ENCODE data around the gene RPS21. TPM values are rescaled to one million over a fixed set of nuclear protein-coding genes. Genes with fewer than 3 reads are reported as not detected.

The RPS21 gene
- total RNA-seq, 2 experiments from 2014 or later = 2,670 to 2,760 TPM

GRCh38 chr20:62344092-62344491, 42.8 kb upstream of the RPS21 start:
- H3K27me3 Mint-ChIP-seq = no peaks in the 10 kb centered on the region
- intact Hi-C loops (cut with micrococcal nuclease) = no loop called here
- no peaks in the 10 kb centered on the region for H3K4me1 Mint-ChIP-seq (ENCODE audit: low read depth)
- no peaks in the 10 kb centered on the region for H3K36me3 Mint-ChIP-seq (ENCODE audit: low read depth)
- H3K4me3 Mint-ChIP-seq = no peak overlapping the region
- DNase-seq (no peak), ATAC-seq (no peak)
- no peak overlapping the region for H3K27ac Mint-ChIP-seq
- peaks cover 6% of the 10 kb centered on the region for H3K9me3 Mint-ChIP-seq
- TF ChIP-seq CTCF (IDR thresholded peaks at IDR 0.05) = no peak
- CTCF ChIA-PET = no interaction called here
- POLR2A ChIA-PET = no interaction called here

- H3K27me3 Mint-ChIP-seq = no peaks in the 10 kb centered on the region
- intact Hi-C loops (cut with micrococcal nuclease) = no loop called here
- H3K36me3 Mint-ChIP-seq (ENCODE audit: low read depth) = no peaks in the 10 kb centered on the region
- ATAC-seq (no peak), DNase-seq (no peak)
- no peak overlapping the region for H3K27ac Mint-ChIP-seq
- CTCF ChIA-PET = no interaction called here
- no peak for TF ChIP-seq CTCF (IDR thresholded peaks at IDR 0.05)
- POLR2A ChIA-PET = interaction anchor here (0.6 kb wide), 1 partner anchor 20 kb away, joined by 3 read pairs; no protein-coding TSS in a partner anchor
- H3K9me3 Mint-ChIP-seq = peaks cover 8% of the 10 kb centered on the region
- no peaks in the 10 kb centered on the region for H3K4me1 Mint-ChIP-seq (ENCODE audit: low read depth)
- no peak overlapping the region for H3K4me3 Mint-ChIP-seq
Observed at GRCh38 chr20:62344782-62345181, 42.1 kb upstream of the RPS21 start.

- no peak for ATAC-seq
- Mint-ChIP-seq H3K9me3 (peaks cover 8% of the 10 kb centered on the region), H3K36me3 (ENCODE audit: low read depth) (no peaks in the 10 kb centered on the region), H3K4me1 (ENCODE audit: low read depth) (no peaks in the 10 kb centered on the region), H3K27me3 (no peaks in the 10 kb centered on the region), H3K4me3 (no peak overlapping the region), H3K27ac (no peak overlapping the region)
- CTCF ChIA-PET = no interaction called here
- DNase-seq = no peak
- POLR2A ChIA-PET = no interaction called here
- TF ChIP-seq CTCF (IDR thresholded peaks at IDR 0.05) = no peak
- intact Hi-C loops (cut with micrococcal nuclease) = no loop called here
Observed at GRCh38 chr20:62345681-62346370, 41.1 kb upstream of the RPS21 start.

- TF ChIP-seq CTCF (IDR thresholded peaks at IDR 0.05) = no peak
- no peak overlapping the region for H3K27ac Mint-ChIP-seq
- ChIA-PET CTCF (no interaction called here), POLR2A (no interaction called here)
- H3K36me3 Mint-ChIP-seq (ENCODE audit: low read depth) = no peaks in the 10 kb centered on the region
- H3K4me3 Mint-ChIP-seq = no peak overlapping the region
- intact Hi-C loops (cut with micrococcal nuclease) = no loop called here
- H3K27me3 Mint-ChIP-seq = no peaks in the 10 kb centered on the region
- ATAC-seq = no peak
- no peaks in the 10 kb centered on the region for H3K4me1 Mint-ChIP-seq (ENCODE audit: low read depth)
- H3K9me3 Mint-ChIP-seq = peaks cover 8% of the 10 kb centered on the region
- DNase-seq = no peak
Observed at GRCh38 chr20:62346398-62347150, 40.3 kb upstream of the RPS21 start.

- Mint-ChIP-seq H3K4me3 (no peak overlapping the region), H3K9me3 (peaks cover 8% of the 10 kb centered on the region), H3K4me1 (ENCODE audit: low read depth) (no peaks in the 10 kb centered on the region), H3K27me3 (no peaks in the 10 kb centered on the region), H3K27ac (no peak overlapping the region), H3K36me3 (ENCODE audit: low read depth) (no peaks in the 10 kb centered on the region)
- TF ChIP-seq CTCF (IDR thresholded peaks at IDR 0.05) = no peak
- ATAC-seq (no peak), DNase-seq (no peak)
- POLR2A ChIA-PET = no interaction called here
- CTCF ChIA-PET = no interaction called here
- intact Hi-C loops (cut with micrococcal nuclease) = no loop called here
Observed at GRCh38 chr20:62347151-62347404, 39.8 kb upstream of the RPS21 start.
